H9 (cell line): Measurements from ENCODE around the gene SEC22C. TPM values are rescaled to one million over a fixed set of nuclear protein-coding genes. Genes with fewer than 3 reads are reported as not detected.

Experiments
- DNase-seq: peaks from one replicate; pipeline ENCODE4 v3.0.0-alpha.2; 2017
- H2AFZ ChIP-seq: one replicate; pipeline ENCODE4 v1.6.1; 2013; ENCODE audit warnings: mild to moderate bottlenecking, low read length, control low read depth, moderate library complexity
- H2AK5ac ChIP-seq: 2 replicates; pipeline ENCODE4 v1.6.1; 2013; ENCODE audit warnings: low read length, control low read depth, mixed read lengths; ENCODE audit not compliant: insufficient read length
- H2BK120ac ChIP-seq: one replicate; pipeline ENCODE4 v1.6.1; 2013; ENCODE audit warnings: low read depth, mild to moderate bottlenecking, low read length, control low read depth, inconsistent platforms; ENCODE audit not compliant: poor library complexity, severe bottlenecking
- H2BK12ac ChIP-seq: 2 replicates; pipeline ENCODE4 v1.6.1; 2013; ENCODE audit warnings: low read length, control low read depth, mixed read lengths, low read depth; ENCODE audit not compliant: insufficient read length
- H2BK15ac ChIP-seq: 2 replicates; pipeline ENCODE4 v1.6.1; 2013; ENCODE audit warnings: low read depth, low read length, control low read depth
- H2BK20ac ChIP-seq: one replicate; pipeline ENCODE4 v1.6.1; 2013; ENCODE audit warnings: low read depth, mild to moderate bottlenecking, low read length, control low read depth, inconsistent platforms; ENCODE audit not compliant: poor library complexity, severe bottlenecking
- H2BK5ac ChIP-seq: 2 replicates; pipeline ENCODE4 v1.6.1; 2013; ENCODE audit warnings: low read length, control low read depth, mixed read lengths; ENCODE audit not compliant: insufficient read length
- H3K14ac ChIP-seq: 2 replicates; pipeline ENCODE4 v1.6.1; 2013; ENCODE audit warnings: low read length, control low read depth; ENCODE audit not compliant: insufficient read depth
- H3K18ac ChIP-seq: 2 replicates; pipeline ENCODE4 v1.6.1; 2013; ENCODE audit warnings: low read depth, mild to moderate bottlenecking, mixed read lengths, low read length, control low read depth; ENCODE audit not compliant: insufficient read length
- H3K23ac ChIP-seq: 2 replicates; pipeline ENCODE4 v1.6.1; 2013; ENCODE audit warnings: low read length, control low read depth, mixed read lengths, low read depth; ENCODE audit not compliant: insufficient read length
- H3K23me2 ChIP-seq: 2 replicates; pipeline ENCODE4 v1.6.1; 2013; ENCODE audit warnings: low read depth, mild to moderate bottlenecking, mixed read lengths, low read length, control low read depth; ENCODE audit not compliant: insufficient read length, poor library complexity, severe bottlenecking
- H3K27ac ChIP-seq: 2 replicates; pipeline ENCODE4 v1.5.1; 2013; ENCODE audit warnings: low read length, control low read depth, mixed read lengths, low read depth; ENCODE audit not compliant: insufficient read length
- H3K27me3 ChIP-seq: 2 replicates; pipeline ENCODE4 v1.6.1; 2013; ENCODE audit warnings: low read length, control low read depth, inconsistent platforms; ENCODE audit not compliant: insufficient read depth
- H3K4ac ChIP-seq: 2 replicates; pipeline ENCODE4 v1.6.1; 2013; ENCODE audit warnings: low read depth, mild to moderate bottlenecking, control low read depth, inconsistent platforms, low read length, moderate library complexity
- H3K4me1 ChIP-seq: 2 replicates; pipeline ENCODE4 v1.6.1; 2013; ENCODE audit warnings: low read length, control low read depth, inconsistent platforms; ENCODE audit not compliant: insufficient read depth
- H3K4me2 ChIP-seq: 2 replicates; pipeline ENCODE4 v1.6.1; 2013; ENCODE audit warnings: low read length, control low read depth, mixed read lengths; ENCODE audit not compliant: insufficient read length, insufficient read depth
- H3K56ac ChIP-seq: 2 replicates; pipeline ENCODE4 v1.6.1; 2013; ENCODE audit warnings: low read depth, mild to moderate bottlenecking, mixed read lengths, low read length, control low read depth; ENCODE audit not compliant: insufficient read length
- H3K79me1 ChIP-seq: 2 replicates; pipeline ENCODE4 v1.6.1; 2013; ENCODE audit warnings: low read depth, mild to moderate bottlenecking, moderate library complexity, low read length, control low read depth, inconsistent platforms; ENCODE audit not compliant: insufficient read depth, poor library complexity, severe bottlenecking
- H3K79me2 ChIP-seq: 2 replicates; pipeline ENCODE4 v1.6.1; 2013; ENCODE audit warnings: low read length, control low read depth, inconsistent platforms; ENCODE audit not compliant: insufficient read depth
- H3K9ac ChIP-seq: 2 replicates; pipeline ENCODE4 v1.6.1; 2013; ENCODE audit warnings: low read length, control low read depth, mixed read lengths; ENCODE audit not compliant: insufficient read length; ENCODE audit errors: extremely low read depth
- H3K9me3 ChIP-seq: one replicate; pipeline ENCODE4 v1.6.1; 2013; ENCODE audit warnings: low read depth, low read length, inconsistent platforms; ENCODE audit not compliant: control insufficient read depth
- H3T11ph ChIP-seq: one replicate; pipeline ENCODE4 v1.6.1; 2013; ENCODE audit warnings: mild to moderate bottlenecking, low read length, control low read depth, inconsistent platforms
- H4K20me1 ChIP-seq: one replicate; pipeline ENCODE4 v1.6.1; 2013; ENCODE audit not compliant: control insufficient read depth, insufficient read length, insufficient read depth
- H4K5ac ChIP-seq: 2 replicates; pipeline ENCODE4 v1.6.1; 2013; ENCODE audit warnings: low read depth, mild to moderate bottlenecking, mixed read lengths, low read length, control low read depth; ENCODE audit not compliant: insufficient read length
- H4K8ac ChIP-seq: replicated peaks from 2 replicates; pipeline ENCODE4 v1.6.1; 2013; ENCODE audit warnings: low read length, control low read depth, mixed read lengths, low read depth; ENCODE audit not compliant: insufficient read length
- H4K91ac ChIP-seq: 2 replicates; pipeline ENCODE4 v1.6.1; 2013; ENCODE audit warnings: low read depth, mild to moderate bottlenecking, moderate library complexity, mixed read lengths, low read length, control low read depth; ENCODE audit not compliant: insufficient read length
- H3K27ac Mint-ChIP-seq, 3 experiments: 2 replicates in 2 of 3; 3 replicates in 1 of 3; pipeline ENCODE4 v1.8.0; 2020 to 2021; ENCODE audit warnings: mixed read lengths in 3 of 3, mild to moderate bottlenecking in 1 of 3, moderate library complexity in 1 of 3
- H3K27me3 Mint-ChIP-seq: 2 replicates; pipeline ENCODE4 v1.8.0; 2021; ENCODE audit warnings: low read depth, mild to moderate bottlenecking, moderate library complexity, mixed read lengths
- H3K36me3 Mint-ChIP-seq, 3 experiments: 2 replicates in 2 of 3; 3 replicates in 1 of 3; pipeline ENCODE4 v1.8.0; 2020 to 2021; ENCODE audit warnings: low read depth in 3 of 3, mixed read lengths in 3 of 3; ENCODE audit not compliant: insufficient read depth in 1 of 3
- H3K4me1 Mint-ChIP-seq, 2 experiments: 2 replicates each; pipeline ENCODE4 v1.8.0; 2020; ENCODE audit warnings: mixed read lengths in 2 of 2
- H3K4me3 Mint-ChIP-seq, 2 experiments: 2 replicates in 1 of 2; 3 replicates in 1 of 2; pipeline ENCODE4 v1.8.0; 2020 to 2021; ENCODE audit warnings: mild to moderate bottlenecking in 2 of 2, mixed read lengths in 2 of 2, moderate library complexity in 1 of 2
- H3K9me3 Mint-ChIP-seq, 2 experiments: 2 replicates in 1 of 2; 3 replicates in 1 of 2; pipeline ENCODE4 v1.8.0; 2020; ENCODE audit warnings: mild to moderate bottlenecking in 2 of 2, mixed read lengths in 2 of 2, moderate library complexity in 1 of 2
- CTCF ChIP-seq: fragments of 200-600 bp; sonication (generic); conservative IDR thresholded peaks from 3 replicates; pipeline ENCODE4 v1.8.0; 2021; ENCODE audit warnings: antibody characterized with exemption, mild to moderate bottlenecking
- WGBS: extraction: QIAGEN DNeasy Blood & Tissue Kit; methylation state at CpG from one replicate; pipeline ENCODE4 v1.1.7; 2013; ENCODE audit warnings: missing lambda C conversion rate, low lambda C conversion rate, mixed read lengths; ENCODE audit not compliant: insufficient read length; ENCODE audit errors: extremely low coverage; 5-methylcytosine and 5-hydroxymethylcytosine counted together
- total RNA-seq: library from RNA; stranded (reverse); gene quantifications from 2 replicates; pipeline ENCODE4 v1.2.1, GENCODE V29; 2021

SEC22C gene
- total RNA-seq, 1 experiment from 2014 or later = 28.2 TPM

DNA sequence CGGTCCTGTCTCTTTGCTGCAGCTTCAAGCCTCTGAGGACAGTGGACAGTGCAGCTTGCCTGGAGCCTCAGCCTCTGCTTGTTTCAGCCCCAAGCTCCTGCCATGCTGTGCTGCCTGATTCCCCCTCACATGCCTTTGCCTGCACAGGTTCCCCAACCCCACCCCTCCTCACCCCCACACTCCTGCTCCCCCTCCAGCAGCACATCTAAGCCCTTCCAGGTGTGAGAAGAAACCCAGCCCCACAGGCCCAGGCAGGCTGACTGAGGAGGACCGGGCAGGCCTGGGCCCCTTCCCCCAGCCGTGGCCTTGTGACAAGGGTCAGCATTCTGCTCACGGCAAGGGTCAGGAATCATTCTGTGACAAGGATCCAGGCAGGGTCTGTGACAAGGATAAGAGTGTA, 56.6 kb downstream of the SEC22C start:
- Histone ChIP-seq H3K4ac (no peak overlapping the region), H3K9me3 (no peaks in the 10 kb centered on the region), H4K91ac (no peak overlapping the region), H3K4me2 (no peak overlapping the region), H3K23ac (no peak overlapping the region), H3K14ac (no peak overlapping the region), H4K5ac (no peak overlapping the region), H3K79me2 (no peaks in the 10 kb centered on the region), H3T11ph (no peak overlapping the region), H2BK5ac (no peak overlapping the region), H3K56ac (no peak overlapping the region), H2AK5ac (no peak overlapping the region), H3K79me1 (no peaks in the 10 kb centered on the region), H2BK20ac (no peak overlapping the region), H2BK15ac (no peak overlapping the region), H3K27ac (no peak overlapping the region), H3K4me1 (no peaks in the 10 kb centered on the region), H2BK120ac (no peak overlapping the region), H2AFZ (no peak overlapping the region), H3K18ac (no peak overlapping the region), H4K8ac (no peak overlapping the region), H2BK12ac (no peak overlapping the region), H3K9ac (no peak overlapping the region), H3K23me2 (no peaks in the 10 kb centered on the region), H3K27me3 (no peaks in the 10 kb centered on the region), H4K20me1 (no peaks in the 10 kb centered on the region)
- no peaks in the 10 kb centered on the region for H3K27me3 Mint-ChIP-seq
- no peak for TF ChIP-seq CTCF
- no peaks in the 10 kb centered on the region for H3K36me3 Mint-ChIP-seq
- H3K27ac Mint-ChIP-seq = no peak overlapping the region
- H3K4me1 Mint-ChIP-seq = no peaks in the 10 kb centered on the region; a peak in 1 of 4 replicates
- no peaks in the 10 kb centered on the region for H3K9me3 Mint-ChIP-seq
- no peak overlapping the region for H3K4me3 Mint-ChIP-seq
- no CpG with 5 or more reads among the region's 4 CpGs for WGBS
- no peak for DNase-seq
